HEK293 (cell line): Measurements from ENCODE around the gene CSPG4.

Experiments used
- CTCF ChIA-PET: fragments of 350-600 bp; formaldehyde crosslinking; extraction: SDS; loops from one replicate; lab custom pipeline; 2021; ENCODE audit warnings: antibody characterized with exemption; lab: Yijun Ruan, JAX
- POLR2A ChIA-PET: fragments of 300-600 bp; formaldehyde crosslinking; extraction: SDS; loops from one replicate; lab custom pipeline; 2020; ENCODE audit warnings: antibody characterized with exemption, inconsistent platforms; lab: Yijun Ruan, JAX
- H3K27ac ChIP-seq: fragments of 200-500 bp; sonication (Bioruptor generic); 2 replicates; pipeline ENCODE4 v1.5.1; 2014; ENCODE audit warnings: low read depth, low read length, control low read depth, inconsistent platforms; ENCODE audit errors: extremely low read depth
- H3K36me3 ChIP-seq, 2 experiments: fragments of 200-500 bp in 1 of 2; sonication (Bioruptor generic) in 1 of 2; 1 replicate in 1 of 2; 2 replicates in 1 of 2; pipeline ENCODE4 v1.5.1; 2014 to 2017; ENCODE audit warnings: inconsistent platforms in 2 of 2, low read length in 2 of 2; ENCODE audit not compliant: control insufficient read depth in 2 of 2, insufficient read depth in 1 of 2
- H3K4me1 ChIP-seq: fragments of 200-500 bp; sonication (Bioruptor generic); 2 replicates; pipeline ENCODE4 v1.5.1; 2014; ENCODE audit warnings: mild to moderate bottlenecking, low read length, inconsistent platforms; ENCODE audit not compliant: control insufficient read depth, insufficient read depth
- H3K4me3 ChIP-seq: 2 replicates; pipeline ENCODE4 v1.5.1; 2011; ENCODE audit warnings: low read depth, mild to moderate bottlenecking, control low read depth, low read length, moderate library complexity
- H3K9me3 ChIP-seq: fragments of 200-500 bp; sonication (Bioruptor generic); 2 replicates; pipeline ENCODE4 v1.5.1; 2014; ENCODE audit warnings: low read depth, low read length, inconsistent platforms; ENCODE audit not compliant: control insufficient read depth, insufficient read depth
- HOXD13 ChIP-seq: sonication (generic); formaldehyde crosslinking; IDR thresholded peaks from 2 replicates; pipeline ENCODE4 v1.8.0; 2022; ENCODE audit warnings: missing genetic modification reagents, borderline replicate concordance
- MEIS1 ChIP-seq: sonication (generic); formaldehyde crosslinking; IDR thresholded peaks from 2 replicates; pipeline ENCODE4 v1.8.1; 2022; ENCODE audit warnings: missing genetic modification reagents, mild to moderate bottlenecking, borderline replicate concordance
- ZBTB17 ChIP-seq: fragments of 450-650 bp; formaldehyde crosslinking; IDR thresholded peaks from 2 replicates; pipeline ENCODE4 v1.5.1; 2016; ENCODE audit warnings: missing biosample characterization, missing genetic modification characterization
- ZBTB20 ChIP-seq: fragments of 450-650 bp; formaldehyde crosslinking; IDR thresholded peaks from 2 replicates; pipeline ENCODE4 v1.5.1; 2016; ENCODE audit warnings: missing biosample characterization, missing genetic modification characterization
- ZBTB8A ChIP-seq: fragments of 450-650 bp; formaldehyde crosslinking; IDR thresholded peaks from 2 replicates; pipeline ENCODE4 v1.5.1; 2016; ENCODE audit warnings: missing biosample characterization, missing genetic modification characterization
- ZEB2 ChIP-seq: fragments of 450-650 bp; formaldehyde crosslinking; IDR thresholded peaks from 2 replicates; pipeline ENCODE4 v1.5.1; 2016; ENCODE audit warnings: missing biosample characterization, missing genetic modification characterization
- ZFHX2 ChIP-seq: fragments of 450-650 bp; formaldehyde crosslinking; conservative IDR thresholded peaks from 2 replicates; pipeline ENCODE4 v1.5.1; 2016; ENCODE audit warnings: missing biosample characterization, missing genetic modification characterization
- ZFP37 ChIP-seq: fragments of 450-650 bp; formaldehyde crosslinking; IDR thresholded peaks from 2 replicates; pipeline ENCODE4 v1.5.1; 2016; ENCODE audit warnings: missing biosample characterization, missing genetic modification characterization
- ZNF2 ChIP-seq: fragments of 450-650 bp; formaldehyde crosslinking; IDR thresholded peaks from 2 replicates; pipeline ENCODE4 v1.5.1; 2016; ENCODE audit warnings: missing biosample characterization, missing genetic modification characterization
- ZNF473 ChIP-seq: fragments of 450-650 bp; formaldehyde crosslinking; IDR thresholded peaks from 2 replicates; pipeline ENCODE4 v1.5.1; 2017; ENCODE audit warnings: missing biosample characterization, missing genetic modification characterization
- ZNF513 ChIP-seq: fragments of 450-650 bp; IDR thresholded peaks from 2 replicates; pipeline ENCODE4 v1.5.1; 2018; ENCODE audit warnings: missing biosample characterization, missing genetic modification characterization
- ZNF544 ChIP-seq: fragments of 450-650 bp; formaldehyde crosslinking; IDR thresholded peaks from 2 replicates; pipeline ENCODE4 v1.5.0; 2017; ENCODE audit warnings: missing biosample characterization, missing genetic modification characterization
- ZNF548 ChIP-seq: fragments of 450-650 bp; formaldehyde crosslinking; IDR thresholded peaks from 2 replicates; pipeline ENCODE4 v1.5.1; 2016; ENCODE audit warnings: missing biosample characterization, missing genetic modification characterization
- ZNF600 ChIP-seq: fragments of 450-650 bp; formaldehyde crosslinking; IDR thresholded peaks from 2 replicates; pipeline ENCODE4 v1.5.1; 2016; ENCODE audit warnings: missing biosample characterization, missing genetic modification characterization
- TF ChIP-seq, protein P1 (sequence below): fragments of 450-650 bp; formaldehyde crosslinking; IDR thresholded peaks from 2 replicates; pipeline ENCODE4 v1.5.1; 2016; ENCODE audit warnings: missing biosample characterization, missing genetic modification characterization, borderline replicate concordance
- TF ChIP-seq, protein P2 (sequence below): fragments of 450-650 bp; formaldehyde crosslinking; IDR thresholded peaks from 2 replicates; pipeline ENCODE4 v1.5.1; 2016; ENCODE audit warnings: missing biosample characterization, missing genetic modification characterization
- TF ChIP-seq, protein P3 (sequence below): fragments of 450-650 bp; formaldehyde crosslinking; IDR thresholded peaks from 2 replicates; pipeline ENCODE4 v1.5.1; 2016; ENCODE audit warnings: missing biosample characterization, missing genetic modification characterization

Gene CSPG4

GRCh38 chr15:75649848-75650247 lies 62.8 kb downstream of the CSPG4 start:
- Histone ChIP-seq H3K4me3 (no peak overlapping the region), H3K9me3 (no peaks in the 10 kb centered on the region), H3K36me3 (peaks cover 0 to 10% of the 10 kb centered on the region in 2 experiments; a peak in 1 of 3 replicates), H3K4me1 (no peaks in the 10 kb centered on the region), H3K27ac (no peak overlapping the region)
- ChIA-PET POLR2A (interaction anchor here (1.0 kb wide), 3 partner anchors 10 to 24 kb away, joined by 3 to 5 read pairs (median 3); partner anchors contain the start of genes IMP3 and SNUPN), CTCF (interaction anchor here (0.7 to 1.2 kb wide), 3 partner anchors 18 to 120 kb away, joined by 3 read pairs; partner anchors contain the start of gene SNUPN)
- TF ChIP-seq MEIS1 (no peak), HOXD13 (CRISPR knock-in tag) (0 out of 2 replicates have a peak, but pooled peaks have one; percentile 21)

DNA sequence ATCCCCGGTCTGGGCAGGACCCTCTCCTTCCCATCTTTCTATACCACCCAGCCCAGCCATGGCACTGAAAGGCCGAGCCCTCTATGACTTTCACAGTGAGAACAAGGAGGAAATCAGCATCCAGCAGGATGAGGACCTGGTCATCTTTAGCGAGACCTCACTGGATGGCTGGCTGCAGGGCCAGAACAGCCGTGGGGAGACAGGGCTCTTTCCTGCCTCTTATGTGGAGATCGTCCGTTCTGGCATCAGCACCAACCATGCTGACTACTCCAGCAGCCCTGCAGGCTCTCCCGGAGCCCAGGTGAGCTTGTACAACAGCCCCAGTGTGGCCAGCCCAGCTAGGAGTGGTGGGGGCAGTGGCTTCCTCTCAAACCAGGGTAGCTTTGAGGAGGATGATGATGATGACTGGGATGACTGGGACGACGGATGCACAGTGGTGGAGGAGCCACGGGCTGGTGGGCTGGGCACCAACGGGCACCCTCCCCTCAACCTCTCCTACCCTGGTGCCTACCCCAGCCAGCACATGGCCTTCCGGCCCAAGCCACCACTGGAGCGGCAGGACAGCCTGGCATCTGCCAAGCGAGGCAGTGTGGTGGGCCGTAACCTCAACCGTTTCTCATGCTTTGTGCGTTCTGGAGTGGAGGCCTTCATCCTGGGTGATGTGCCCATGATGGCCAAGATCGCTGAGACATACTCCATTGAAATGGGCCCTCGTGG lies 63.4 kb downstream of the CSPG4 start:
- POLR2A ChIA-PET, result interaction anchor here (1.0 kb wide), 3 partner anchors 9 to 24 kb away, joined by 3 to 5 read pairs (median 3); partner anchors contain the start of genes IMP3 and SNUPN
- TF ChIP-seq, protein P1, sequence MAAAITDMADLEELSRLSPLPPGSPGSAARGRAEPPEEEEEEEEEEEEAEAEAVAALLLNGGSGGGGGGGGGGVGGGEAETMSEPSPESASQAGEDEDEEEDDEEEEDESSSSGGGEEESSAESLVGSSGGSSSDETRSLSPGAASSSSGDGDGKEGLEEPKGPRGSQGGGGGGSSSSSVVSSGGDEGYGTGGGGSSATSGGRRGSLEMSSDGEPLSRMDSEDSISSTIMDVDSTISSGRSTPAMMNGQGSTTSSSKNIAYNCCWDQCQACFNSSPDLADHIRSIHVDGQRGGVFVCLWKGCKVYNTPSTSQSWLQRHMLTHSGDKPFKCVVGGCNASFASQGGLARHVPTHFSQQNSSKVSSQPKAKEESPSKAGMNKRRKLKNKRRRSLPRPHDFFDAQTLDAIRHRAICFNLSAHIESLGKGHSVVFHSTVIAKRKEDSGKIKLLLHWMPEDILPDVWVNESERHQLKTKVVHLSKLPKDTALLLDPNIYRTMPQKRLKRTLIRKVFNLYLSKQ (tag by site-specific recombination), result no peak
- 0 out of 2 replicates have a peak, but pooled peaks have one; percentile 13 for TF ChIP-seq ZBTB8A
- TF ChIP-seq ZFP37 (tag by site-specific recombination), result no peak
- TF ChIP-seq ZNF473 (tag by site-specific recombination), result no peak
- no peak for TF ChIP-seq ZNF548 (tag by site-specific recombination)
- no peak for TF ChIP-seq ZNF2 (tag by site-specific recombination)
- no peak for TF ChIP-seq ZNF544 (tag by site-specific recombination)
- no peak for TF ChIP-seq ZBTB17 (tag by site-specific recombination)
- TF ChIP-seq, protein P2, sequence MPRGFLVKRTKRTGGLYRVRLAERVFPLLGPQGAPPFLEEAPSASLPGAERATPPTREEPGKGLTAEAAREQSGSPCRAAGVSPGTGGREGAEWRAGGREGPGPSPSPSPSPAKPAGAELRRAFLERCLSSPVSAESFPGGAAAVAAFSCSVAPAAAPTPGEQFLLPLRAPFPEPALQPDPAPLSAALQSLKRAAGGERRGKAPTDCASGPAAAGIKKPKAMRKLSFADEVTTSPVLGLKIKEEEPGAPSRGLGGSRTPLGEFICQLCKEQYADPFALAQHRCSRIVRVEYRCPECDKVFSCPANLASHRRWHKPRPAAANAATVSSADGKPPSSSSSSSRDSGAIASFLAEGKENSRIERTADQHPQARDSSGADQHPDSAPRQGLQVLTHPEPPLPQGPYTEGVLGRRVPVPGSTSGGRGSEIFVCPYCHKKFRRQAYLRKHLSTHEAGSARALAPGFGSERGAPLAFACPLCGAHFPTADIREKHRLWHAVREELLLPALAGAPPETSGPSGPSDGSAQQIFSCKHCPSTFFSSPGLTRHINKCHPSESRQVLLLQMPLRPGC (tag by site-specific recombination), result no peak
- no peak for TF ChIP-seq ZBTB20
- TF ChIP-seq ZNF513, result no peak; the same call in 1 of the 2 replicates
- no peak for TF ChIP-seq ZEB2 (tag by site-specific recombination)
- TF ChIP-seq ZNF600 (tag by site-specific recombination), result peak; percentile 90
- TF ChIP-seq ZFHX2 (tag by site-specific recombination), result no peak
- TF ChIP-seq, protein P3, sequence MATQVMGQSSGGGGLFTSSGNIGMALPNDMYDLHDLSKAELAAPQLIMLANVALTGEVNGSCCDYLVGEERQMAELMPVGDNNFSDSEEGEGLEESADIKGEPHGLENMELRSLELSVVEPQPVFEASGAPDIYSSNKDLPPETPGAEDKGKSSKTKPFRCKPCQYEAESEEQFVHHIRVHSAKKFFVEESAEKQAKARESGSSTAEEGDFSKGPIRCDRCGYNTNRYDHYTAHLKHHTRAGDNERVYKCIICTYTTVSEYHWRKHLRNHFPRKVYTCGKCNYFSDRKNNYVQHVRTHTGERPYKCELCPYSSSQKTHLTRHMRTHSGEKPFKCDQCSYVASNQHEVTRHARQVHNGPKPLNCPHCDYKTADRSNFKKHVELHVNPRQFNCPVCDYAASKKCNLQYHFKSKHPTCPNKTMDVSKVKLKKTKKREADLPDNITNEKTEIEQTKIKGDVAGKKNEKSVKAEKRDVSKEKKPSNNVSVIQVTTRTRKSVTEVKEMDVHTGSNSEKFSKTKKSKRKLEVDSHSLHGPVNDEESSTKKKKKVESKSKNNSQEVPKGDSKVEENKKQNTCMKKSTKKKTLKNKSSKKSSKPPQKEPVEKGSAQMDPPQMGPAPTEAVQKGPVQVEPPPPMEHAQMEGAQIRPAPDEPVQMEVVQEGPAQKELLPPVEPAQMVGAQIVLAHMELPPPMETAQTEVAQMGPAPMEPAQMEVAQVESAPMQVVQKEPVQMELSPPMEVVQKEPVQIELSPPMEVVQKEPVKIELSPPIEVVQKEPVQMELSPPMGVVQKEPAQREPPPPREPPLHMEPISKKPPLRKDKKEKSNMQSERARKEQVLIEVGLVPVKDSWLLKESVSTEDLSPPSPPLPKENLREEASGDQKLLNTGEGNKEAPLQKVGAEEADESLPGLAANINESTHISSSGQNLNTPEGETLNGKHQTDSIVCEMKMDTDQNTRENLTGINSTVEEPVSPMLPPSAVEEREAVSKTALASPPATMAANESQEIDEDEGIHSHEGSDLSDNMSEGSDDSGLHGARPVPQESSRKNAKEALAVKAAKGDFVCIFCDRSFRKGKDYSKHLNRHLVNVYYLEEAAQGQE, result no peak
- no peak overlapping the region for H3K27ac ChIP-seq
- peaks cover 0 to 10% of the 10 kb centered on the region in 2 experiments; a peak in 1 of 3 replicates for H3K36me3 ChIP-seq
- H3K4me3 ChIP-seq, result no peak overlapping the region
- no peaks in the 10 kb centered on the region for H3K4me1 ChIP-seq
- CTCF ChIA-PET, result interaction anchor here (1.0 kb wide), 1 partner anchor 24 kb away, joined by 3 read pairs; the partner anchor contains the start of gene SNUPN
- H3K9me3 ChIP-seq, result no peaks in the 10 kb centered on the region
